Astrocyte of the cerebellum (primary cell): ENCODE measurements around the gene REXO2.

Source experiments
- DNase-seq: peaks from one replicate; pipeline ENCODE4 v3.0.0-alpha.2; 2011; ENCODE audit warnings: low read depth
- H3K4me3 ChIP-seq: 2 replicates; pipeline ENCODE4 v1.5.1; 2011; ENCODE audit warnings: mild to moderate bottlenecking, low read depth, low read length, moderate library complexity
- in situ Hi-C: cut with HindIII; loops from 2 replicates; pipeline ENCODE4 v1.10.0; 2017; ENCODE audit warnings: low sequenced_read_pairs
- TF ChIP-seq, protein P1 (sequence below): IDR thresholded peaks from 2 replicates; pipeline ENCODE4 v1.5.1; 2012; ENCODE audit warnings: low read length, low read depth, moderate library complexity, mild to moderate bottlenecking; ENCODE audit errors: missing control alignments

REXO2 gene

DNA sequence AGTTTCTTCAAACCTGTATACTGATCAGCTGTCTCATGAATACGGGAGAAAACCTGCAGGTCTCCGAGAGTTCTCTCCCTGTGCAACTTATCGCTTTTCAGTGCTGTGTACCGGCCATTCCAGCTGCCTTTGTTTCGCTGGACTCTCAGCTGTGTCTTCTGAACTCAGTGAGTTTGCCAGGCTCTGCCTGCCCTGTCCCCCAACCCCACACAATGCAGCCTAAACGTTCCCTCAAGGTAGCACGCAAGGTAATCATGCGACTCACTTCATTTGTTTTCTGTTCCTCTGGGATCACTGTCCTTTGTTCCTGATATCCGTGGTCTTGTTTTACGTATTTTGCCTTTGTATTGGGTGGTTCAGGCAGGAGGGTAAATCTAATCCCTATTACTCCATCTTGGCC, 25.3 kb upstream of the REXO2 start:
- H3K4me3 ChIP-seq = no peak overlapping the region
- no peak for DNase-seq
- TF ChIP-seq, protein P1, sequence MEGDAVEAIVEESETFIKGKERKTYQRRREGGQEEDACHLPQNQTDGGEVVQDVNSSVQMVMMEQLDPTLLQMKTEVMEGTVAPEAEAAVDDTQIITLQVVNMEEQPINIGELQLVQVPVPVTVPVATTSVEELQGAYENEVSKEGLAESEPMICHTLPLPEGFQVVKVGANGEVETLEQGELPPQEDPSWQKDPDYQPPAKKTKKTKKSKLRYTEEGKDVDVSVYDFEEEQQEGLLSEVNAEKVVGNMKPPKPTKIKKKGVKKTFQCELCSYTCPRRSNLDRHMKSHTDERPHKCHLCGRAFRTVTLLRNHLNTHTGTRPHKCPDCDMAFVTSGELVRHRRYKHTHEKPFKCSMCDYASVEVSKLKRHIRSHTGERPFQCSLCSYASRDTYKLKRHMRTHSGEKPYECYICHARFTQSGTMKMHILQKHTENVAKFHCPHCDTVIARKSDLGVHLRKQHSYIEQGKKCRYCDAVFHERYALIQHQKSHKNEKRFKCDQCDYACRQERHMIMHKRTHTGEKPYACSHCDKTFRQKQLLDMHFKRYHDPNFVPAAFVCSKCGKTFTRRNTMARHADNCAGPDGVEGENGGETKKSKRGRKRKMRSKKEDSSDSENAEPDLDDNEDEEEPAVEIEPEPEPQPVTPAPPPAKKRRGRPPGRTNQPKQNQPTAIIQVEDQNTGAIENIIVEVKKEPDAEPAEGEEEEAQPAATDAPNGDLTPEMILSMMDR = no peak
- in situ Hi-C loops = no loop called here

DNA sequence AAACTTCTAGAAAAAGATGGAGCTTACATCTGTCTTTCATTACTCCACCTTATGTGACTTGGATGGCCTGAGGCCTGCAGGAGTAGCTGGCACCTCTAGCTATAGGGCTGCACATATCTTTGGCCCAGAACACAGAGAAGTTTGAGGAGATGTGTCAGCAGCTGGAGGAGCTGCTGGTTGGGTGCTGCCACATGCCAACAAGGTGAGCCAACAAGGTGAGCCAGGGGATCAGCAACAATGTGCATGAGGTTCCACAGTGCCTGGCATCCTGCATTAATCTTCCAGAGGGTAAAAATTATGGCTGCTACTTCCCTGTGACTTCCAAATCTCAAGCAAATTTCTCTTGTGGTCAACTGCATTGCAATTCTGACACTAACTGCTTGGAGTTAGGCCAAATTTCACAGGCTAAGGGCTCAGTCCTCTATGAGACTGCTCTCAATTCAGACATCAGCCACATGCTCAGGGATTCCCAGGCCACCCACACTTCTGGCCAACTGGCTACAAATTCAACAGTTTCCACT, 22.8 kb upstream of the REXO2 start:
- H3K4me3 ChIP-seq = no peak overlapping the region
- TF ChIP-seq, protein P1 = no peak
- DNase-seq = peak; percentile 56
- in situ Hi-C loops = no loop called here

DNA sequence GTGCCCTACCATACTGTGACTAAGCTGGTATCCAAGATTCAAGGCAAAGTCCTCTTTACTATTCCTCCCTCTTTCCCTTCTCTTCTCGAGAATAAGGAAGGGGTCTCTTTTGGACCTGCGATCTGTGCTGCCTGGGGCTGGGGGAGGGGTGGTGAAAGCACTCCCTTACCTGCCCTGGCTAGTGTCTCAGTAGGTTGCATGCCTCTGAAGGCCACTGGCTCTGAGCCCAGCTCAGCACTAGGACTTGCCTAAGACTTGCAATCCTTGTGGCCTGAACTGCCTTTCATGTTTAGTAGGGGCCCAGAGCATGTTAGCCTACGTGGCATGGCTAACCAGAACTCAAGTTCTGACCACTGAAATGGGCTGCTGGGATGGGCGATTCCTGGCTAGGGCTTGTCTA, 13.0 kb upstream of the REXO2 start:
- no peak overlapping the region for H3K4me3 ChIP-seq
- in situ Hi-C loops = no loop called here
- DNase-seq = no peak
- TF ChIP-seq, protein P1 = no peak

DNA sequence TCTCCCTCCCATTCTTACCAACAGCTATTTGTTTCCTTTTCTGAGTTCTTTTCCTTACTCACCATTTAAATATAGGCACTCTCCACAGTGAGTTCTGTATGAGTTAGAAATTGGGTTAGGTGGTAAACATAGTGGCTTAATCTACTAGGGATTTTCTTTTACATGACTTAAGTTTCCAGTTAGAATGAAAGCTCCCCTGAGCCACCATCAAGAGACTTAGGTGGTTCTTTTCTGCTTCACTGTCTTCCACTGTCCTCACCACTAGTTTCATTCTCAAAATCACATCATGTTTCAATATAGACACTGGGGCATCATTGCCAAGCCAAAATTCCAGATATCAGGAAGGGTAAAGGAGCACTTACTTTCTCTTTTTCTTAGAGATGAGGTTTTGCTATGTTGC, 9.0 kb upstream of the REXO2 start:
- no peak overlapping the region for H3K4me3 ChIP-seq
- in situ Hi-C loops = no loop called here
- TF ChIP-seq, protein P1 = no peak
- no peak for DNase-seq

DNA sequence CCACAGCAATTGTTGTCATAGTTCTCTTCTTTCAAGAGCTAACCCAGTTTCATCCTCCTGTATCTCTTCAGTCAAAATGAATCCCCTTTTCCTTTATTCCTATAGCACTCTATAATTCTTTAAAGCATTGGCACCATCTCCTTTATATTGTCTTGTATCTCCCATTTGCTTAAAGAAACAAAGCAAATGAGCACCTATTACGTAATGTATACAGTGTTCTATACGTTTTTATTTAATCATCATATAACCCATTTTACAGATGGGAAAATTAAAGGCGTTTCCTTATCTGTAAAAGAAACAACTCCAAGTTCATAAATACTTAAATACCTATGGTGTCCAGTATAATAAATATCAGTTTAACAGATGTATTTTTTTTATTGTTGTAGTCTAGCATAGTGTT, 6.4 kb upstream of the REXO2 start:
- DNase-seq = no peak
- TF ChIP-seq, protein P1 = no peak
- in situ Hi-C loops = no loop called here
- H3K4me3 ChIP-seq = no peak overlapping the region

DNA sequence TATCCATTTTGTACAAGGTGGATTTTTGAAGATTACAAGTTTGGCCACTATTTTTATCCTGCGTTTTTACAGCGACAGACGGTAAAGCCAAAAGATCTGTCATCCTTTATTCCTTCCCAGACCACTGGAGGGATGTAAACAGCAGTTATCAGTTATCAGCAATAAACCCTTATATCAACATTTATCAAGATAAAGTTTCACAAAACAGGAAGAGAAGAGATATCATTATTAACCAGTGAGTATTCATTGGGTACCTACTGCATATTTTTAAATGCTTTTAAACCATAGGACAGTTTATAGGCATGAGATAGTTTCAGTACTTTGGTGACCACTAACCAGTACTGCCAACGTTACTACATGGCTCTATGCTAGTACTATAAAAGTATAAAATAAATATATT, 5.9 kb upstream of the REXO2 start:
- DNase-seq = no peak
- in situ Hi-C loops = no loop called here
- H3K4me3 ChIP-seq = no peak overlapping the region
- TF ChIP-seq, protein P1 = no peak

- TF ChIP-seq, protein P1 = no peak
- DNase-seq = no peak
- no peak overlapping the region for H3K4me3 ChIP-seq
- in situ Hi-C loops = no loop called here
Measured at GRCh38 chr11:114438303-114438702, 964 bp upstream of the REXO2 start.
